Erythroblast (primary cell): ENCODE measurements around the gene ESRRB.

Experiments used
- GATA1 ChIP-seq: IDR thresholded peaks from 2 replicates; pipeline ENCODE4 v1.6.1; 2011; ENCODE audit warnings: low read depth, mild to moderate bottlenecking, control low read depth, low read length, moderate library complexity
- POLR2A ChIP-seq: IDR thresholded peaks from 2 replicates; pipeline ENCODE4 v1.6.1; 2011; ENCODE audit warnings: mild to moderate bottlenecking, low read length

- TF ChIP-seq POLR2A (no peak), GATA1 (no peak)
These were observed 45.7 kb downstream of the ESRRB start for GRCh38 chr14:76421662-76422061.
